Central memory CD8-positive, alpha-beta T cell (primary cell): ENCODE results near the gene MDH1.
"Not testable (repeated sequence)": the region's sequence is repeated elsewhere in the genome, so short reads cannot be mapped to it uniquely, and the experiment has no call there.

Experiments
- ATAC-seq: fragments of 150-1000 bp; cut with Tn5 transposase; replicated peaks from 2 replicates; pipeline ENCODE4 v1.10.0; 2022; ENCODE audit warnings: mild to moderate bottlenecking, moderate FRiP score, moderate number of reproducible peaks; ENCODE audit not compliant: poor library complexity, severe bottlenecking; ENCODE audit errors: extremely low read depth
- DNase-seq, 2 donors: peaks; one replicate each; pipeline ENCODE4 v3.0.0; 2021; ENCODE audit warnings: low spot score in 2 of 2
- H3K27ac Mint-ChIP-seq: one replicate; pipeline ENCODE4 v1.8.0; 2022; ENCODE audit warnings: low read depth, mild to moderate bottlenecking, moderate library complexity, mixed read lengths
- H3K27me3 Mint-ChIP-seq: one replicate; pipeline ENCODE4 v1.8.0; 2022; ENCODE audit warnings: mixed read lengths
- H3K36me3 Mint-ChIP-seq: one replicate; pipeline ENCODE4 v1.8.0; 2022; ENCODE audit warnings: mild to moderate bottlenecking, moderate library complexity, mixed read lengths; ENCODE audit not compliant: insufficient read depth
- H3K4me1 Mint-ChIP-seq: one replicate; pipeline ENCODE4 v1.8.0; 2022; ENCODE audit warnings: mixed read lengths
- H3K4me3 Mint-ChIP-seq: one replicate; pipeline ENCODE4 v1.8.0; 2022; ENCODE audit warnings: mild to moderate bottlenecking, moderate library complexity, mixed read lengths
- H3K9me3 Mint-ChIP-seq: one replicate; pipeline ENCODE4 v1.8.0; 2022; ENCODE audit warnings: mixed read lengths

Gene MDH1

DNA sequence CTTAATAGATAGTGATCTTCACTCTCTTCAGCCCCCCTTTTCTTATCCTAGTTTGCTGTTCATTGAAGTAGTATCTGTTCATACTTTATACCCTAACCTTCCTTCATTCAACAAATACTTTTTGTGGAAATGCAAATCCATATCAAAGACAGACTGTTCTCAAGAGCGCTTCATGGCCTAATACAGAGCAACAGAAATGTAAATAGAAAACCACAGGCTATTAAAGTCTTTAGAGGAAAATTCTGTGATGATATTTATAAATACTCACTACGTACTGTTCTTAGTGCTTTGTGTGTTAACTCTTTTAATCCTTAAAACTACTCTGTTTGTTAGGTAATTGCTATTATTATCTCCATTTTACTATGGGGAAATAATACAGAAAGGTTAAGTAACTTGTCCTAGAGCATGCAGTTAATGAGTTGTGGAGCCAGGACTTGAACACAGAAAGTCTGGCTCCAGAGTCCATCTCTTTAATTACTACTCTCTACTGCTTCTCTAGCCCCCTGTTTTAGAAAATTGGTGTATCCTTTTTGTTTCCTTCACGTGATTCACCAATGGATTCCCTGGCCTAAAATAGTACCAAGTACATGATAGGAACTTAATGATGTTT lies 2.9 kb downstream of the MDH1 start:
- Mint-ChIP-seq H3K27ac (no peak overlapping the region), H3K36me3 (peaks cover 36% of the 10 kb centered on the region), H3K27me3 (no peaks in the 10 kb centered on the region), H3K4me1 (peaks cover 55% of the 10 kb centered on the region), H3K9me3 (no peaks in the 10 kb centered on the region), H3K4me3 (no peak overlapping the region)
- DNase-seq, result no peak
- no peak for ATAC-seq

DNA sequence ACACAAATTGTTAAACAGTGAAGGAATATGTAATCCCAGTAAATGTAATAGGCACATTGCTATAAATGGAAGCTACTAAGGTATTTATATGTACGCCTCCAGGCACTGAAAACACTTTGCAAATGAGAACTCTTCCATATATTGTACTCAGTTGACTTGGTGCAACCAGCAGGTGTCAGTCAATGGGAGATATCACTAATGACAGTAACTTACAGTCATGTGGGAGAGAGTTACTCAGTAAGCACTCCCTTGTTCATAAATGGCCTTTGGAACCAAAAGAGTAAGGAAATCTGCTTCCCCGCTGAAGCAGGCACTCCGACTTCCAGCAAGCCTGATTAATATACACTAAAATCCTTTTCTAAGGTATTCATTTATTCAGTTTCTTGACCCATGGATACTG lies 5.9 kb downstream of the MDH1 start:
- no peak overlapping the region for H3K4me3 Mint-ChIP-seq

DNA sequence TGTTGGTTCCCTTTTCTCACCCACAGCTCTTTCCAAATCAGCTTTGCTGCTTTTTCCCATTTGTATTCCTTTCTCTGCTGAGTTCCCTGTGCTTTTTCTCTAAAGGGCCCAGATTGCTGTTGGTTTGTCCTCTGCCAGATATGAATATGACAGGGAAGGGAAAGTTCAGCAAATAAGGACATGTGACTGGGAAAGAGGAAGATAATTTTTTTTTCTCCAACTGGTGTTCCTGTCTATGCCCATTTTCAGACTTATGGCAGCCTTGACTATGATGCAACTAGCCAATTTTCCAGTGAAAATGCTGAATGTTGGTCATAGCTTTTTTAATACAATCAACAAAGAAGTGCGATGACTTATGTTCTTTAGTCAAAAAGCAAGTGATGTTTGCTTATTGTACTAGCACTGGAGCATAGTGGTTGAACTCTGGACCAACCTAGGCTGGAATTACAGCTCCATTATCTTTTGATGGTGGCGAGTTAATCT lies 7.7 kb downstream of the MDH1 start:
- Mint-ChIP-seq H3K36me3 (peaks cover 38% of the 10 kb centered on the region), H3K9me3 (no peaks in the 10 kb centered on the region), H3K4me3 (no peak overlapping the region), H3K27ac (no peak overlapping the region), H3K27me3 (no peaks in the 10 kb centered on the region), H3K4me1 (peaks cover 23% of the 10 kb centered on the region)
- ATAC-seq, result no peak
- DNase-seq, result no peak

More for the DNA sequence above, 5.9 kb downstream of the MDH1 start:
- Mint-ChIP-seq H3K4me1 (peaks cover 35% of the 10 kb centered on the region), H3K9me3 (no peaks in the 10 kb centered on the region), H3K27ac (no peak overlapping the region), H3K36me3 (peaks cover 32% of the 10 kb centered on the region), H3K27me3 (no peaks in the 10 kb centered on the region)
- ATAC-seq (no peak), DNase-seq (no peak)

DNA sequence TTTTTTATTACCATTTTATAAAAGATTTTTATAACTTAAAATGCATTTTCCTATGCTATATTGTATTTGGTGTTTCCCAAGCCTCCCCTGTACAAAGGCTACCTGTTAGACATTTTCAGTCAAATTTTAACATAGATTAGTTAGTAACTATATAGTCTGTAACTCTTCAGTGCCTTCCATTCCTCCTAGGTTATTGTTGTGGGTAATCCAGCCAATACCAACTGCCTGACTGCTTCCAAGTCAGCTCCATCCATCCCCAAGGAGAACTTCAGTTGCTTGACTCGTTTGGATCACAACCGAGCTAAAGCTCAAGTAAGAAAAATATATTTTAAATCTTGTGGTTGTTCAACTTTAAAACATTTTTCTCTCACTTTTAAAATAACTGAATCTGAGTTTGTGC lies 10.2 kb downstream of the MDH1 start:
- no peak for DNase-seq
- no peak overlapping the region for H3K27ac Mint-ChIP-seq
- H3K36me3 Mint-ChIP-seq, result peaks cover 50% of the 10 kb centered on the region
- no peak overlapping the region for H3K4me3 Mint-ChIP-seq
- H3K4me1 Mint-ChIP-seq, result peaks cover 15% of the 10 kb centered on the region
- ATAC-seq, result no peak
- H3K27me3 Mint-ChIP-seq, result no peaks in the 10 kb centered on the region
- no peaks in the 10 kb centered on the region for H3K9me3 Mint-ChIP-seq

DNA sequence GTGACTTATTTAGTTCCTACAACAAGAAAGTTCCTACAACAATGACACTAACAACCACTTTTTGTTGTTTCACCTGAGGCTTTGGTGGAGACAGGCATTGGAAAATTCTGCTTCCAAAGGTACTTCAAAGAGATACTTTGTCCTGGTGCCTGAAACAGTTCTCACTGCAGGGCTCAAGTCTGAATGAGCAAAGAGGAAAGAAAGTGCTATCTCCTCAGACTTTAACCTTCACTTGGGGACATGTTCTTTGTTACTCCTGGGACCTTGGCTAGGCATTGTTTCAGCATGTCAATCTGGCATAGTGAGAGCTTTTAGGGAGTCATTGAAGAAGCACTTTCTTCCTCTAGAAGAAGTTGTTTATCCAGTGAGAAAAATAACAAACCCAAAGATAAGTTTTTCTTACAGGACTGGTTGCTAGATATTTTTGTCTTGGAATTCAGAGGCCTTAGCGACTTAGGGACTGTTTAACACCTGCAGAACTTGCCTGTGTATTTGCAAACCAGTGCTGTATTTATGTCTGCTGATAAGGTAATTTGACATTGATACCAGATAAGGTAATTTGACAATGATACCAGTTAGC lies 12.2 kb downstream of the MDH1 start:
- peaks cover 55% of the 10 kb centered on the region for H3K36me3 Mint-ChIP-seq
- H3K27me3 Mint-ChIP-seq, result no peaks in the 10 kb centered on the region
- ATAC-seq (no peak), DNase-seq (no peak)
- peaks cover 6% of the 10 kb centered on the region for H3K4me1 Mint-ChIP-seq
- no peak overlapping the region for H3K4me3 Mint-ChIP-seq
- no peak overlapping the region for H3K27ac Mint-ChIP-seq
- no peaks in the 10 kb centered on the region for H3K9me3 Mint-ChIP-seq

DNA sequence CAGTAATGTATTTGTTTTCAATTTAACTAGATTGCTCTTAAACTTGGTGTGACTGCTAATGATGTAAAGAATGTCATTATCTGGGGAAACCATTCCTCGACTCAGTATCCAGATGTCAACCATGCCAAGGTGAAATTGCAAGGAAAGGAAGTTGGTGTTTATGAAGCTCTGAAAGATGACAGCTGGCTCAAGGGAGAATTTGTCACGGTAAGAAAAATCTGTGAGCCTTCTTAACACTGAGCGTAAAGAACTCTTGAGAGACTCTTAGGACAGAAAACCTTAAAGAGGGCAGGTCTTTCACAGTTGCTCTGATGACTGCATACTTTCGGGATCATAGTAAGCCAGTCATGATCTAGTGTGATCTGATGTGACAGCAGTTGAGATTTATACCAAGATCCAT lies 15.9 kb downstream of the MDH1 start:
- Mint-ChIP-seq H3K36me3 (peaks cover 40% of the 10 kb centered on the region), H3K27ac (no peak overlapping the region), H3K4me3 (no peak overlapping the region), H3K4me1 (peaks cover 6% of the 10 kb centered on the region), H3K9me3 (no peaks in the 10 kb centered on the region), H3K27me3 (no peaks in the 10 kb centered on the region)
- DNase-seq (no peak), ATAC-seq (no peak)

DNA sequence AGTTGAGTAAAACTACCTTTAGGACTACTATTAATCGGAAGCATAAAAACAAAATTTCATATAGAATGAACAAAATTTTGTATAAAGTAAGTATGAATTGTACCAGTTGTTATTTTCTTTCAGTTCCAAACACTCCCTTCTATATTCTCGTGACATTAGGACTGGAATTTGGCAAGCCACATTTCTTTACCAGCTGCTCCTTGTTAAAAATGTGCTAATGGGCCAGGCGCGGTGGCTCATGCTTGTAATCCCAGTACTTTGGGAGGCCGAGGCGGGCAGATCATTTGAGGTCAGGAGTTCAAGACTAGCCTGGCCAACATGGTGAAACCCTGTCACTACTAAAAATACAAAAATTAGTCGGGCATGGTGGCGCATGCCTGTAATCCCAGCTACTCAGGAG lies 20.1 kb downstream of the MDH1 start:
- not testable (repeated sequence) for H3K9me3 Mint-ChIP-seq, H3K4me3 Mint-ChIP-seq, ATAC-seq, DNase-seq, H3K27ac Mint-ChIP-seq, H3K4me1 Mint-ChIP-seq, H3K27me3 Mint-ChIP-seq
- peaks cover 18% of the 10 kb centered on the region for H3K36me3 Mint-ChIP-seq

DNA sequence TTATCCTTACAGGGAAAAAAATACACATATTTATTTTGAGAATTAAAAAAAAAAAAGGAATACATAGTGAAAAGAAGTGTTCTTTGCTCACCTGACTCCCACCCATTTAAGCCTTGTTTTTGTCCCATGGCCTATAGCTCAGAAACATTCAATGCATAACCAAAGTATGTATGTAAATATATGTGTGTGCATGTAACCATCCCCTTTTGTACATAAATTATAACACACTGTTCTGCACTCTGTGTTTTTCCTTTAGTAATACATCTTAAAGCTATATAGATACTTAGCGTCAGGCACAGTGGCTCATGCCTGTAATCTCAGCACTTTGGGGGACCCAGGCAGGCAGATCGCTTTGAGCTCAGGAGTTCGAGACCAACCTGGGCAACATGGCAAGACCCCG lies 21.8 kb downstream of the MDH1 start:
- peaks cover 25% of the 10 kb centered on the region for H3K27me3 Mint-ChIP-seq

DNA sequence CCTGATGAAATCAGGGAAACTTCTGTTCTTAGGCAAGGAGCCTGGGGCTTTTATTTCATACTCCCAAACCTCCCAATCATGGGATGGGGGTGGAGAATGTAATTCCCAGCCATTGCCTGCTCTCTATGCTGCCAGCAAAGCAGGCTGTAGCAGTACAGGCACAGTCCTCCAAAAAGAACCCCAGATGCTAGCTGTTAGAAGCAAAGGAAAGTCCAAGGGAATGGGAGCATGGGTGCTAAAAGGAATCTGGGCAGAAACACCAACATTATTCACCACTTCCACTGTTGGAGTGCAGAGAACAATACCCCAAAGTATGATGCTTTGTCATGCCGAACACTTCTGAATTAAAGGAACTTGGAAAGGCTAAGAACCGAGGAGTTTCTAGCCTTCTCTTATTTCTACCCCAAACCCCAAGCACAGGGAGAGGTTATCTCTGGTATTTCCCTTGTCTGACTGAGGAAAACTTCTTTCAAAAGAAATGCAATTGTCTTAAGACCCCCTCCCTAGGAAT lies 24.7 kb downstream of the MDH1 start:
- Mint-ChIP-seq H3K4me3 (no peak overlapping the region), H3K27ac (no peak overlapping the region), H3K4me1 (no peaks in the 10 kb centered on the region), H3K9me3 (no peaks in the 10 kb centered on the region), H3K27me3 (peaks cover 42% of the 10 kb centered on the region), H3K36me3 (no peaks in the 10 kb centered on the region)
- ATAC-seq (no peak), DNase-seq (no peak)

More for the DNA sequence above, 21.8 kb downstream of the MDH1 start:
- H3K4me1 Mint-ChIP-seq, result no peaks in the 10 kb centered on the region
- DNase-seq, result no peak
- no peaks in the 10 kb centered on the region for H3K9me3 Mint-ChIP-seq
- no peak for ATAC-seq
- no peak overlapping the region for H3K4me3 Mint-ChIP-seq
- H3K36me3 Mint-ChIP-seq, result peaks cover 4% of the 10 kb centered on the region
- no peak overlapping the region for H3K27ac Mint-ChIP-seq

DNA sequence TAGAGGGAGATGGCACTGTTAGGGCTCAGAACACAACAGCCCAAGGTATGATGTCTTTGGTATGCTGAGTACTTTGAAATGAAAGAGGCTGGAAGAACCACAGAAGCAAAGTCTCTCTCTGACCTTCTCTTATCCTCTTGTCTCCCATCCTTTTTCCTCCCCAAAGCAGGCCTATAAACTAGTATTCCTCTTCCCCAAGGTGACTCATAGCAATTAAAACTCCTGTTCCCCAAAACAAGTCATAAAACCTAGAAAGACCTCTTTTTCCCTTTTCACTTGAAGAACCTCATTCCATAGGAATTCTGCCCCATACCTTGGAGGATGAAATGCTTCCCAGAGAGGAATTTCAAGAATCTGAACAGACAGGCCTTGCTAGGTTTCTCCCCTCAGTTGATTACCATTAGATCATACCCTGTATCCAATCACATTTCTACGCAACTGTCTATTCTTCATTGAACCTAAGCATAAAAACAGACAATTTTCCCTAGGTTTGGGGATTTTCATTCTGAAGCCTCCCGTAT lies 25.7 kb downstream of the MDH1 start:
- Mint-ChIP-seq H3K4me3 (no peak overlapping the region), H3K27ac (no peak overlapping the region)
- ATAC-seq, result no peak

DNA sequence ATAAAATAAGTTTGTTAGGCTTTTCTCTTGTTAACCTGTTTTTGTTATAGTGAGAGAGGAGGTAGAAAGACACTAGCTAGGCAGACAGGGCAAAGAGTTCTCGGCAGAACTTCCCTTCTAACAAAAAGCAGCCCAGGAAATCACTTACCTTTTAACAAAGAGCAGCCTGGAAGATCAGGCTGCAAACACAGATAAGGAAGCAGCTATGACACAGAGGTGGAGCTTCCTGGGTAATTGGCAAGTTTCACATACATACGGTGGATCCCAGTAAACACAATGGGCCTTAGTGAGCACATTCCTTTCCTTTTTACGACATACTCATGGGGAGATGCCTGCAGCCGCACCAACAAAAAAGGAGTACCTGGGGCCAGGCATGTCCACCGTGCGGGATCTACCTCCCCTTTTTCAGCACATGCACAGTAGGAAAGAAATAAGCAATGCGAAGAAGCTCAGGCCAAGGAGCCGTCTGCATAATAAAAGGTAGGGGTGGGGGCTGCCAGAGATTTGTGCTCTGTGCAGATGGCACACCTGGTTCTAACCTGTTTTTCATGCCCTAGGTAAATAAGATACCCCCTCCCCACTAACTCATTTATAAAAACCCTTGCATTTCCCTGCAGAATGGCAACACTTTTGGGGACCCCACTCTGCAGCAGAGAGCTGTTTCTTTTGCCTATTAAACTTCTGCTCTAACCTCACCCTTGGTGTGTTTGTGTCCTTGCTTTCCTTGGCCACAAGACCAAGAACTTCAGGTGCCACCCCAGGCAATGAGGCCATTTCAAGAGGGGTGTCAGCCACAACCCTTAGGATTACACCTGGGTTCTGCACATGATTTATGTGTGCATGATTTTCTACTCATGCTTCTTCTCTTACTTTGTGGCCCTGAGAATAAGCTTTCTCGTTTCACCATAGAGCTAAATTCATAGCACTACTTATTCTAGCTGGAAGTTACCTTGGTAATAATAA lies 26.5 kb downstream of the MDH1 start:
- no peak overlapping the region for H3K4me3 Mint-ChIP-seq
- H3K4me1 Mint-ChIP-seq, result no peaks in the 10 kb centered on the region
- H3K27me3 Mint-ChIP-seq, result peaks cover 56% of the 10 kb centered on the region
- no peaks in the 10 kb centered on the region for H3K9me3 Mint-ChIP-seq
- H3K27ac Mint-ChIP-seq, result no peak overlapping the region
- H3K36me3 Mint-ChIP-seq, result no peaks in the 10 kb centered on the region
- no peak for ATAC-seq
- no peak for DNase-seq

More for the DNA sequence above, 25.7 kb downstream of the MDH1 start:
- Mint-ChIP-seq H3K4me1 (no peaks in the 10 kb centered on the region), H3K9me3 (no peaks in the 10 kb centered on the region), H3K27me3 (peaks cover 52% of the 10 kb centered on the region), H3K36me3 (no peaks in the 10 kb centered on the region)
- no peak for DNase-seq

DNA sequence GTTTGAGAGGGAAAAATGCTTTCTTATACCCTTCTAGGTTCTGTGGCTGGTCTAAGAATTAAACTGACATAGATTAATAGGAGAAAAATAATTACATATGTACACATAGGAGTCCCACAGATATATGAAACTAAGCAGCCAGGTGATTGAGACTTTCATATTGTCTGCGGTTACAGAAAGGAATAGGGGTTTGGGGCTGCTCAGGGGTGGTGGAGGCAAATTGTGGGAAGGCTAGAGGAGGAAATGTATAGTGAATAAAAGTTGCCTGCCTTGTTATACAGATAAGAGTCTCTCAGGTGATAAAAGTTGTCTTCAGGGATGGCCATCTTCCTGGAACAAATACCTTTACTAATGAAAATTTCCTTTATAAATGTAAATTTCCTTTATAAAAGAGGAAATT lies 28.6 kb downstream of the MDH1 start:
- Mint-ChIP-seq H3K27me3 (peaks cover 56% of the 10 kb centered on the region), H3K9me3 (no peaks in the 10 kb centered on the region), H3K4me3 (no peak overlapping the region), H3K36me3 (no peaks in the 10 kb centered on the region), H3K4me1 (no peaks in the 10 kb centered on the region), H3K27ac (no peak overlapping the region)
- no peak for ATAC-seq
- DNase-seq, result no peak
